Bone marrow (tissue), 2 donors: Measurements from ENCODE around the gene SCN1A.
"Not testable (repeated sequence)": the region's sequence is repeated elsewhere in the genome, so short reads cannot be mapped to it uniquely, and the experiment has no call there.

ENCODE experiments used
- DNase-seq, 2 donors: peaks; one replicate each; lab custom pipeline; 2025; lab: John Stamatoyannopoulos, UW

Gene SCN1A

DNA sequence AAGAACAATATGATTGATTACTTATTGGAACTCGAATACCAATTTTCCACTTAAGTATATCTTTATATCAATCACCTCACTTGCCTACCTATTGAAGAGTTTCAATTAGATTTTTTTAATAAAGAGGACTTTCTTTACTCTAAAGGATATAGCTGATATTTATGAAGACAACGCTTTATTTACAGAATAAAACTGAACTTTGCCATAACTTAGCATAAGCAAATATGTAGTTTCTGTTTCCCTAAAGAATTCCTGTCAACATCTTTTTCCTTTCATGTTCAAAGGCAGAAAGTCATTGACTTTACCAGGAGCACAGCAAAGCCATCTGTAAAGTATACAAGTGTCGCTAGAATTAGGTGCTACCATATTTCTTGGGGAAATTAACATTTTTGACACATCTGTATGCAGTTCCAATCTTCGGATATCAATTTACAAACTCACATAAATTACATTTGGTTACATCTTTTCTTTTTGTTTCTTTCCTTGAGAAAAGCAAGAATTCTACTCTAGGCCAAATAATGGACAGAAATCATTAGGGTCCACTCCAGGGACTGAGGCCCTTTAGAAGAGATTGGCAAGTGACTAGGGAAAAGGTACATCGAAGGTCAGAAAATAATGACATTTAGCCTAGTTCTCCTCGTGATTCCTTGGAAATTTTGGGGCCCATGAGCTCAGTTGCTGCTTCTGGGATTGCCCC lies 7.5 kb upstream of the SCN1A start:
- no peak for DNase-seq

DNA sequence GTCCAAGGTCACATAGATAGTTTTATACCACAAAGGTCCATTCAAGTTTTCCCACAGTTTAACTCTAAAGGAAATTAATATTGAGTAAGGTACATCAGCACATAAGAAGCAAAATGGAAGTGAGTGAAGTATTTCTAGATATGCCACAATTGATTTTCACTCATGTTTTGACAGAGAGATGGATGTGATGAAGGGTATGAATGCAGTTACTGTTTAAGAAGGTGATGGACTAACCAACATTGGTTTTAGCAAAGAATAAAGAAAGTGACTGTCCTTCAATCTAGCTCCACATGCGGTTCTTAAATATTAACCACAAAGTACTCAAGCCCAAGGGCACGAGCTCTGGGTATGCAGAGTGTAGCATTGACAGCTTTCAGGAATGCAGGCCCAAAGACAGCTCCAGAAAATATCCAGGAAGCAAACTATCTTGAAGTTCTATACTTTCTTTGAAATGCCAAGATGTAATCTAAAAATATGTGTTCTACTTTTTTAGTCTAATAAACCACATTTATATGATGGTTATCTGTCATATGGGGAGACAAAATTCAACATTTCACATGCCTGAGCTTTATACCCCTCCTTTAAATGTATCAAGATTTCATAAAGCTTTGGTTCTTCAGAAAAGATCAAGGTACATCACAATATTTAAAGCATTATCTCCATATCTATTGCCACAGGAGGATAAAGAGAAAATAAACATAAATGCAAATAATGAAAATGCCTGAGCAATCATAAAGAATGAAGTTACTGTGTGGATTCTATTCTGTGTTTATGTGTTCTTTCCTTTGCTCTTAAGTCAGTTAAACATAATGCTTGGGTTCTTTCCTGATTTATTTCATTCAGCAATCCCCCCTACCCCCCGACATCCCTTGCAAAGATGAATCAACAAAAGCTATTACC lies 6.7 kb upstream of the SCN1A start:
- DNase-seq, result no peak

DNA sequence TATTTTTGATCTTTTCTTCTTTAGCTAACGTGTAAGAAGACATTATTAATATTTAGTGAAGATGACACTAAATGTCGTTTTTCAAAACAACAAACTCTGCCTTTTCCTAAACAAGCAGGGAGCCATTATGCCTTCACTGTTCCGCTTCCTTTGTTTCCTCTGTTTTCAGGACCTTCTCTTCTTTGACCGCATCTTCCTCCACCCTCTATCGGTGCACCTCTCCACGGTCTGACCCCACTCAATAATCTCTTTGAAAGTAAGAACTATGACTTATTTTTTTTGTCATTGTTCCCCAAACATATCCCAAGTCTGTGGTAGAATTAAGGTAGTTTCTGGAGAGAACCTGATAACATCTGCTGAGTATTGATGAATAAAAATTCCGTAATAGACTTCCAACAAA lies 5.8 kb upstream of the SCN1A start:
- no peak for DNase-seq

DNA sequence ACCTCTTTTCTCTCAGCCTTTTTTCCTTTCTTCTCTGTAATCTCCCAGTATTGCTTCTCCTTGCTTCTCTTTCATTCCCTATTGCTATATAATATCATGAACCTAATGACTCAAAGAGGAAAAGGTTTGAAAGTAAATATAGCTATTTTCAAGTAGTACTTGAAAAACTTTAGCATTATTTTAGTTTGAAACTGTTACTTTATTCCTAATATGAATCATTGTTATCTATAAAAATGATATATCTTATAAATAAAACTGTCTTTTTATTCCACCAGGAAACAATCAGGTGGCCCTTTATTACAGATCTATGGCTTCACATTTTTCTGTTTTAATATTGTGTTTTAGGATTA lies 311 bp upstream of the SCN1A start:
- no peak for DNase-seq

DNA sequence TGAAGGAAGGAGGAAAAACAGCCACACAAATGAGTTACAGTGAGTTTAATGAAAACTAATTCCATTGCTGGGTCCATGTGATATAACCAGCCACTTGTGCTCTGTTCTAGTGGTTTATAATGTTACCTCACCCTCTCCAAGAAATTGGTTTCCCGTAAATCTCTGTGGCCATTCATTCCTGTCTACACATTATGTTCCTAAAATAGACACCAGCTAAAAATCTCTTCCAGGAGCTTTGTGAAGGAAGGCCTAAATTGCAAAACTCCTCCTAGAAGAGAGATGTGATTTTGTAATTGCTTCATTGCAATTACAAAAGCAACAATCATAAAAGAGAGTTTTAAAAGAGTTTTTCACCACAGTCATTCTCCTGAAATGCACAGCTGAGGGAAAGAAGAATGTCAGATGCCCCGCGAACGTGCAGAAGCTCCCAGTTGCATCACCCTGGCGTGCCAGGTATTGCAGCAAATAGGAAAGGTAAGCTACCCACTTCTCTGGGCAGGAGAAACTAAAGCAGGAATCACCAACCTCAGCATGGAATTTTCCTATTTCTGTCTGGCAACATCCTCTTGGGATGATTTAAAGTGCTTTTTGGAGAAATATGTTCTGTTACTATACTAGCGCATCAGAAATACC lies 1.7 kb downstream of the SCN1A start:
- no peak for DNase-seq

DNA sequence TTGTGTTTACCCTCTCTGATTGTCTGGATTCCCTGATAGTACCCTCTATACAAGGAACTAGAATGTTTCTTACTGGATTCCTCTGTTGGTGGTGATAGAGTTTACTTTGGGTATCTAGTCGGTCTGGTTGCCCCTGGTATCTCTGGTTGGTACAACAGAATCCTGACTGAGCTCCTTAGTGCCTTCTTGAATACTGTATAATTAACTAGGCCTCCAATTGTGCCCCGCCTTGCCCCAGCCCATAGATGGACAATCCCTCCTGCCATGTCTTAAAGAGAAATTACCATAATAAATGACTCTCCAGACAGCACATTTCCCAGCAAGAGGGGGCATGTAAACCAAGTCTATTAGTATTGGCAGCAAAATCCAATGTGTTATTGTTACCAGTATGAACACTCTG lies 2.3 kb downstream of the SCN1A start:
- DNase-seq, result no peak

DNA sequence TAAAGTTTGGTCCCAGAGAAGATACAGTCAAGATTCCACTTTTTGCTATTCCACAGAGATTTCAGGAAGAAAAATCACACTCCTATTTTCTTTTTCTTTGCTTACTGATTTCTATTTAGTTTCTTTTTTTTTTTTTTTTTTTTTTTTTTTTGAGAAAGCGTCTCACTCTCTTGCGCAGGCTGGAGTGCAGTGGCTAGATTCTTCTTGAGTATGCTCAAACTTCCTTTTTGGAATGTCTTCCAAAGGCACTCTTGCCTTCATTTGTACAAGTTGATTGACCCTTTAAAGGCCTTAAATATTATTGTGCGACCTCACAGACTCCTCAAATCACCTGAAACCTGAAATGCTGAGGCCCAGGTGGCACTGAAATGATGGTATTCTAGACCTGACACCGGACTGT lies 9.6 kb downstream of the SCN1A start:
- no peak for DNase-seq

DNA sequence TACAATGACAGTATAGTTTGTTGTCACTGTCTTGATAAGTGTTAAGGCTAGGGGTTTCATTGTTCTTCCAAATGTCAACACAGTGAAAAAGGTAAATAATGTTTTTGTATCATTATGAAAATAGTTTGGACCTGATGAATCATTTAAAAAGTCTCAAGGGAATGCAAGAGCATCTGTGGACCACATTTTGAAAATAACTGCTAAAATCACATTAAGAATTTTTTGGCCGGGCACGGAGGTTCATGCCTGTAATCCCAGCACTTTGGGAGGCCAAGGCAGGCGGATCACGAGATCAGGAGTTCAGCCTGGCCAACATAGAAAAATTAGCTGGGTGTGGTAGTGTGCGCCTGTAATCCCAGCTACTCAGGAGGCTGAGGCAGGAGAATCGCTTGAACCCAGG lies 10.3 kb downstream of the SCN1A start:
- no peak for DNase-seq

DNA sequence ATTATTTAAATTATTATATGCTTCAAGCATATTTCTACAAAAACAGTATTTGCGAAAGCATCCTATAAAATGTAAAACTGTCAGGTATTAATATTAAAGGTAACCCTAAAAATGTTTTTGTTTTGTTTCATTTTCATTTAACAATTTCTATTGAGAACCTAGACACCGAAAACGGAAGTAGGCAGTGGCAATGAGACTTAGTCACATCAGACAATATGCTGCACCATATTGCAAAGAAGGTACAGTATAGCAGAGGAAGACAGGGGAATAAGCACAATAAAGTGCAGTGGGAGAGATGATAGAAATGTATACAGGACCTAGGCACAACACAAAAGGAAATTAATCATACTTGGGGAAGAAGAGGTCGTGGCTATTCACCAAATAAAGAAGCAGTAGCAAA lies 12.2 kb downstream of the SCN1A start:
- DNase-seq, result no peak

DNA sequence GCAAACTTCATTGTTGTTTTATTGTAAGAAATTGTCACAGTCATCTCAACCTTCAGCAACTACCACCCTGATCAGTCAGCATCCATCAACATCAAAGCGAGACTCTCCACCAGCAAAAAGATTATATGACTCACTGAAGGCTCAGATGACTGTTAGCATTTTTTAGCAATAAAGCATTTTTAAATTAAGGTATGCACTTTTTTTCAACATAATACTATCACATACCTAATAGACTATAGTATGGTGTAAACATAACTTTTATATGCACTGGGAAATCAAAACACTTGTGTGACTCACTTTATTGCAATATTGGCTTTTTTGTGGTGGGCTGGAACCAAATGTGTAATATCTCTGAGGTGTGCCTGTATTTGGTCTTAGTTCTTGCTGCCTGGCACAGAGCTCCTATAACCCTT lies 15.6 kb downstream of the SCN1A start:
- no peak for DNase-seq

DNA sequence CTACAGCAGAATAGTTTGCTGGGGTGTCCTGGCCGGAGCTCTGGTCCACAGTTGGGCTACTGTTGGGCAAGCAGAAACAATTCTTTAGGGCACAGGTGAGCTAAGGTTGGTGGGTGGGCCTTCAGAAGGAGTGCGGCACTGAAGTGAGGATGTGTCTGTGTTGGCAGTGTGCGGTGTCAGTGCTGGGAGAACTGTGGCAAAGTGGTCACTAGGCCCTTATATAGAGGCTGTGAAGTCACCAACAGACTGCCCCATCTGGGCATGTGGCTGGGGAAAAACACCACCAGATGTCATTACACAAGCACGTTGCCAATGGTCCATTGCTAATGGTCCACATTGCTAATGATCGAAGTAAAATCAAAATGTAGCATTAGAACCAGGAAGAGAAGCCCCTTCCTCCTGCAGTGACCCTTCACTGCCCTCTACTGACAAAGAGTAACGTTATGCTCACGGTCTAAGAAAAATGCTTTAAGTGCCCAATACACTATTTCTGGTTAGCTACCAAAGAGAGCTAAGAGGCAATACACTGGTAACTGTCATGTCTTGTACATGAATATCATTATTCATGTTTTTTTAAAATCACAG lies 21.3 kb downstream of the SCN1A start:
- no peak for DNase-seq

DNA sequence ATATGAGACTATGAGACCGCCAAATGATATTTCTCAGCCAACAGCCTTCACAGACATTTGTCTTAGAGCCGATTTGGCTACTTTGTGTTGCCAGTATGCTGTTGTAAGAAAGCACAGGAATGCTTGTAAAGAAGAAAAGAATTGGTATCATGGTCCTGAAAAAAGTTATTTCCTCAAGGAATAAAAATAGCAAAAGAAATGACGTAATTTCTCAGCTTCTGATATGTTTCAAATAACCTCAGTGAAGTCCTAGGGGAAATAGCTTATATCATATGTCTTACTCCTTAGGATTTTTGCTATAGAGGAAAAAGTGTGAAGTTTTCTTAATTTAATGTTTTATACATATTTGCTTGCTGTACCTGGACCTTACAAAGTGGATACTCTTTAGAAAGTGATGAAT lies 23.0 kb downstream of the SCN1A start:
- DNase-seq, result no peak

DNA sequence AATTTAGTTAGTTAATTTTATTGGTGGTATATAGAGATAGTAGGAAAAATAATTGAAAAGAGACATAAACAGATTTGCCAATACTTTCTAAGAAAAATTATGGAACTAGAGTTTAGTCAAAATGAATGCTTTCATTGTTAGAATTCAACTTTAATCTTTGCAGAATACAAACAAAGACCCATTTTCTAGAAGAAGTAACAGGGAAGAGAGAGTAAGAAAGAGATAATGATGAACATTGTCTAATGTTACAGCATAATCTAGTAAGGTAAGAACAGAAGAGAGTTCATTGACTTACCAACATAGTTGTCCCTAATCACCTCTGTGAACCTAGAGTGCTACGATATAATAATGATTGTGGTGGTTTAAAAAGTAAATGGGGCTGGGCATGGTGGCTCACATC lies 23.7 kb downstream of the SCN1A start:
- DNase-seq, result no peak

DNA sequence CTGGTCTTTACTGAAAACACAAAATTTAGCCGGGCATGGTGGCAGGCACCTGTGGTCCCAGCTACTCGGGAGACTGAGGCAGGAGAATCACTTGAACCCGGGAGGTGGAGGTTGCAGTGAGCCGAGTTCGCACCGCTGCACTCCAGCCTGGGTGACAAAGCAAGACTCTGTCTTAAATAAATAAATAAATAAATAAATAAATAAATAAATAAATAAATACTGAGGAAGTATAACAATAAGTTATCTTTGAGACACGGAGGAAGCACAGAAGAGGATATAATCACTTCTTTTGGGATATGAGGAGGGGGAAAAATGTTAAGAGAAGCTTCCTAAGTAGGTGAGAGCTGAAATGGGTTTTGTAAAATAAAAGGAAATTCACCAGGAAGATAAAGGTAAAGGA lies 24.5 kb downstream of the SCN1A start:
- DNase-seq, result not testable (repeated sequence)

DNA sequence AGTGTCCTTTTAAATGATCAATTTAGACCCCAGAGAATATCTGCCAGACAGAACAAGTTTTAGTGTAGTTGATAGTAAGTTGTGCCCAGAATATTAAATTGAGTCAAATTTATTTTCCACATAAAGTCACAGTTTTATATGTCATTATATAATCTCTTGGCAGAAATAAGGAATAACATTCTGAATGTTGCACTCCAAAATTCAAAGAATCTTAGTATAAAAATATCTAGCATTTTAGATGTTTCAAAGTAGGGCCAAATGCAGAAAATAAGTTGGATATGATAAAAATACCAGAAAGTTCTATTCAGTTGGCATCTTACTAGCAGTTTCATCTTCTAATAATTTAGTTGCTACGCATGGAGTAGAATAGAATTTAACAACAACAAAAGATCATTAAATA lies 33.5 kb downstream of the SCN1A start:
- DNase-seq, result no peak

DNA sequence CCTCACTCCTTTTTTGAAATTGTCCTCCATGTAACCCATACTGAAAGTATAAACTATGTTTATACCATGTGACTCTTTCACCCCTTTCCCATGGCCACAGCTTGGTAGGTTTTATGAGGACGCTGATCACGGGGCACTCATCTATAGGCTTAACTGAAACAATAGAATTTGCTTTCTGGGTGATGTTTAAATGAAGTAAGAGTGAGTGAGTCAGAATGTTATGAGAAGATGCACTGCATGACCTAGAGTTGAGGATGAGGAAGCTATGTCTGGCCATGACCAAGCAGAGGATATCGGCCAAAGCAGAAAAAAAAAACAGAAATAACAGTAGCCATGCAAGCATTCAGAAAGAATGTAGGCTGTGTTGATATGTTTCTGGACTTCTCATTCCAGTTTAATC lies 34.9 kb downstream of the SCN1A start:
- no peak for DNase-seq

DNA sequence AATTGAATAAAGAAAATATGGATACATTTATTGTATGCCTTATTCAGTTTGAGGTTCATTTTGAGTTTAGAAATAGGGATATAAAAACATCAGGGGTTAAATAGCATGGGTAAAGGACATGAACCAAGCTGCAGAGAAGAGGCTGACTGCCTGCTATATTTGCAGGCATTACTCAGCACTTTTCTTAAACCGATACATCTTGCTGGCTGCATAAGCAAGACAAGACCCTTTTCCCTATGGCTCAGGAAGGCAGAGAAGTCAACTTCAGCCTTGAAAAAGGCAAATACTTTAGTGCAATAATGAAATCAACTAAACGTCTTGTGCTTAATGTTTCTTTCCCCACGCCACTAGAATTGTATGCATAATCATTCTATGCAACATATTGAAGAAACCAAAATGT lies 36.4 kb downstream of the SCN1A start:
- DNase-seq, result no peak

DNA sequence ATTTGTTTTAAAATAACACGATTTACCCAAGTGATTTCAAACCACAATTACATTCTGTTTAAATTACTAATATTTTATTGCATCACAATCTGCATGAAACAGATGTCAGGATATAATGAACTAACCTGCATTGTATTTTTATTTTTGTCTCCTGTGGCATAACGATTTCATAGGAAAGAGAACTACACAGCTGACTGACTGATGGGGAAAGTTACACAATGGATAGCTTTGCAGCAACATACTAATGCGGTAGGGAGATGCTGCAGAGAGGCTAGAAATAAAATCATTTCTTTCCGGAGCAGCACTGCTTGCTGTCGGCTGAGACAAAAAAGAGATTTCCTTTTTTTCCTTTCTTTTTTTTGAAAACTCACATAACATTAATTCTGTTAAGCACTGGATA lies 36.9 kb downstream of the SCN1A start:
- no peak for DNase-seq

DNA sequence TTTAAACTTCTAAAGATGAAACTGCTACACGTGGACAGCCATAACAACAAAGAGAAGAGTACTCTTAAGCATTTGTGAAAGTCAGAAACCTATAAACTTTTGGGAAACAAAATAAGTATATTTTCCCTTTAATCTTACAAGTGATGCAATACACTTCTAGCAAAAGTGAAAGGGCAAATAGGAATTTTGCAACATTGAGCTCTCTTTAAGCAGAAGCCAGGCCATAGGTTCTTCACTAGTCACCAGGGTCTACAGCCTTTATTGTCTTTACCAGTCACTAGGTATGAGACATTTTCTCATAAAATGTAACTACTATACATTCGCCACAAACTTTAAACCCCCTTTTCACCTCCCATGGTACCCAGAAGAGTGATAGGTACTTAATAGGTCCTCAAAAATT lies 37.5 kb downstream of the SCN1A start:
- no peak for DNase-seq

DNA sequence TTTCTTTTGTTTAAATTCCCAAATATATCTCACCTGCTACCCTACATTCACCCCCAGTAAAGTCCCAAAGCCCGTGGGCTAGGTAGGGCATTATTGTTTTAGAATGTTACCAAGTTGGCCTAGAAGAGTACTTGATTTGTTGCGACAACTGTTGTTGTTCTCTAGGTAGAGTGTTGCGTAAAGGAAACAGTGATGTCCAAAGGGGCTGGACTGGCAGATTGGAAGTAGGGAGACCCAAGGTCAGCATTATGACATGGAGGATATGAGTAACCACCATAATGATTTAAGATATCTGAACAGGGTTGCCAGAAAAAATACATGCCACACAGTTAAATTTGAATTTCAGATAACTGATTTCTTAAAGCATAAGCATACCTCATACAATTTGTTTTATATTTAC lies 39.2 kb downstream of the SCN1A start:
- DNase-seq, result no peak

DNA sequence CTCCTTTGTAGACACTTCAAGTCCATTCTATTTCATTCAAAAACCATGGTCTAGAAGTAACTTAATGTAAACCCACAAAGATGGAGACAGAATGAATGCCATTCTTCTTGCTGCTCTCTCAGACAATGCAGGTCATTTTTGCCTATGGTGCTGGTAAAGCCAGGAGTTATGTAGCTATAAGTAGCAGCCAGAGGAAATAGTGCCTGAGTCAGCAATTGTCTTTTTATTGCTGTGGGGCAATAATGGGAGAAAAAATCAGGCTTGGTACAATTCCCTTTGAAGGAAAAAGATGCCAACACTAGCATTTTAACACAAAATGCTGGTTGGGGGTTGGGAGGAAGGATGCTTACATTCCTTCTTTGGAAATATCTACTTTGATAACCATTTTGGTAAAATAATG lies 43.5 kb downstream of the SCN1A start:
- no peak for DNase-seq

DNA sequence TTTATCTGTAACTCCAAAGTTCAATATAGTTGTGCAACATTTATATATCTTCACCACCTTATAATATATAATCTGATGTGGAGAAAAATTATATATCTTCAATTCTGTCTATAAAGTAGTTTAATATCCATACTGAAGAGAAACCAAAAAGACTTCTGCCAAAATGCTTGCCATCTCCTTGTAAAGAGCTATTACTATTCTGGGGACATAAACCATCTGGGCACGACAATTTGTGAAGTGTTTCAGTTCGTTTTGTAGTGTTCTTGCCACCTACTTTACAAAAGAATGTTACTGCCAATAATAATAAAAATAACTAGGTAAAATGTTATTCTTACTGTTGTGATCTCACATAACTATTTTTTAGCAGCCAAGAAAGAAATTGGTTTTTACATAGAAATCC lies 45.1 kb downstream of the SCN1A start:
- no peak for DNase-seq

DNA sequence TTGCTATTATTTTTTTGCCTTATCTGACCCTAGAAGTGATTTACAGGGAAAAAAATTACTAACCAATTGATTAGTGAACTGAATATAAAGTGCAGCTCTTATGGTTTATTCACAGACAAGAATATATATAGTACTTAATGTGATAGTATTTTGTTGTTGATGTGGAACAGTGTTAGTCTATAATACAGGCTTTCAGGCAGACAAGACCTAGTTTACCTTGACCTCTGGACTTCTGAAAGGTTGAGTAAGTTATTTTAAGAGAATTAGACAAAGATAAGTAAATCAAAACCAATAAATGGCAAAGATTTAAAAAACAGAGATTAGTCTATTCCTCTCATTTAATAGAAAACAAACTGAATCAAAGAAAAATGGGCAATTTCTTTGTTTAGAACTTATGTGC lies 46.0 kb downstream of the SCN1A start:
- no peak for DNase-seq
